Fibroblast of pulmonary artery (primary cell): ENCODE data around the gene EIF1B.
"Not testable (repeated sequence)": the region's sequence is repeated elsewhere in the genome, so short reads cannot be mapped to it uniquely, and the experiment has no call there.

Source experiments
- DNase-seq: peaks from one replicate; pipeline ENCODE4 v3.0.0-alpha.2; 2010; ENCODE audit warnings: low read depth
- H3K4me3 ChIP-seq: replicated peaks from 2 replicates; pipeline ENCODE4 v1.5.1; 2011; ENCODE audit warnings: low read depth, mild to moderate bottlenecking, control low read depth, low read length, moderate library complexity
- CTCF ChIP-seq: IDR thresholded peaks from 2 replicates; pipeline ENCODE4 v1.5.1; 2011; ENCODE audit warnings: mild to moderate bottlenecking, control low read depth, low read length, inconsistent platforms; ENCODE audit errors: missing control alignments

Gene EIF1B

DNA sequence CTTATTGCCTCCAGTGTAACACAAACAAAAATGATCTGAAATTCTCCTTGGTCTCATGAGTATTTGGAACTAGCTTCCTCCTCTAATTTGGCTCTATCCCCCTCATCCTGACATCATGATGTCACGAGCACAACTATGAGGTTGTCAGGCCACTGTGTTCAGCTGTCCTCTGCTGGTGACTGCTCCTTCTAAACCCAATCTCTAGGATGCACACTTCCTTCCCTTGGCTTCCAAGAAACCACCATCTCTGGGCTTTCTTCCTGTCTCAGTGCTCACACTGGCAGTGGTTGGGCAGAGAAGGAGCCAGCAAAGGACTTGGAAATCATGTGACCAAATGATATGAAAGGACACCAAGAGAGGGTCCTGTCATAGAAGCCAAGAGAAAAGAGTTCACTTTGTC lies 30.7 kb upstream of the EIF1B start:
- H3K4me3 ChIP-seq = no peak overlapping the region

GRCh38 chr3:40281995-40282394 lies 27.5 kb upstream of the EIF1B start:
- H3K4me3 ChIP-seq = no peak overlapping the region
- no peak for TF ChIP-seq CTCF
- DNase-seq = no peak

More for the DNA sequence above, 30.7 kb upstream of the EIF1B start:
- no peak for DNase-seq
- no peak for TF ChIP-seq CTCF

DNA sequence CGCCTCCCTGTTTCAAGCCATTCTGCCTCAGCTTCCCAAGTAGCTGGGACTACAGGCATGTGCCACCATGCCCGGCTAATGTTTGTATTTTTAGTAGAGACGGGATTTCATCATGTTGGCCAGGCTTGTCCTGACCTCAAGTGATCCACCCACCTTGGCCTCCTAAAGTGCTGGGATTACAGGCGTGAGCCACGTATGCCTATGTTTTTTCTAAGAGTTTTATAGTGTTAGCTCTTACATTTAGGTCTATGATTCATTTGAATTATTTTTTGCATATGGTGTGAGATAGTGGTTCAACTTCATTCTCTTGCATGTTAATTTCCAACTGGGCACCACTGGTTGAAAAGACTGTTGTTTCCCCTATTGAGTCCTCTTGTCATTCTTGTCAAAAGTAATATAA lies 26.4 kb upstream of the EIF1B start:
- H3K4me3 ChIP-seq, DNase-seq: not testable (repeated sequence)

DNA sequence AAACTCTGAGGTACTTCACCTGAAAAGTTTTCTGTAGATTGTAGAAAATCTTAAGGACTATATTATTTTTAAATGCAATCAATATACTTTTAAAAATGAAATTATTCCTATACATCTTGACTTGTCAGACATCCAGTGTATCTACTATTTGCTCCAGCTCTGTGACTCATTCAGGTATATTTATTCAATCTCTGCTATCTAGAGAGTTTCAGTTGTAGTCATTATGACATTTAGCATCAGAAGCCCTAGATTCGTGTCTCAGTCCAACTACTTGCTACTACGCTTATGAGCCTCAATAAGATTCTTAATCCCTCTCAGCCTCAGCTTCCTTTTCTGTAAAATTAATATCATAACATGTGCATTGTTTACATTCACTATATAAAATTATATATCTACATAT lies 22.3 kb upstream of the EIF1B start:
- no peak for TF ChIP-seq CTCF
- DNase-seq = no peak

GRCh38 chr3:40290396-40290795 lies 19.1 kb upstream of the EIF1B start:
- no peak overlapping the region for H3K4me3 ChIP-seq
- no peak for TF ChIP-seq CTCF
- no peak for DNase-seq

More for the DNA sequence above, 22.3 kb upstream of the EIF1B start:
- H3K4me3 ChIP-seq = no peak overlapping the region

DNA sequence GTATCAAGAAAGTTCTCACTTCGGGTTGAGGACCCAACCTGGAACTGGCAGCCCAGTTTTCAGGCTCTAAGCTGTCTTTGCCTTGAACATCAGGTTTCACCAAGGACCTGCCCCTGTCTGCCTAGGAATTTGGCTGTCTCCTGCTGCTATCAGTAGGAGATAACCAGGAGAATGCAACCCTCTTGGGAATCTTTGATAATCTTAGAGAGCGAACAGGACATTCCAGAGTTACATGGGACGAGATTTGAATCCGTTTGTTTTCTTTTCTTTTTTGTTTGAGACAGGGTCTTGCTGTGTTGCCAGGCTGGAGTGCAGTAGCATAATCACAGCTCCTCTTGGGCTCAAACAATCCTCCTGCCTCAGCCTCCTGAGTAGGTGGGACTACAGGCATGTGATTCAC lies 18.0 kb upstream of the EIF1B start:
- no peak for DNase-seq
- no peak for TF ChIP-seq CTCF
- H3K4me3 ChIP-seq = no peak overlapping the region

GRCh38 chr3:40292637-40293349 lies 16.7 kb upstream of the EIF1B start:
- no peak for DNase-seq
- no peak for TF ChIP-seq CTCF
- H3K4me3 ChIP-seq = no peak overlapping the region

DNA sequence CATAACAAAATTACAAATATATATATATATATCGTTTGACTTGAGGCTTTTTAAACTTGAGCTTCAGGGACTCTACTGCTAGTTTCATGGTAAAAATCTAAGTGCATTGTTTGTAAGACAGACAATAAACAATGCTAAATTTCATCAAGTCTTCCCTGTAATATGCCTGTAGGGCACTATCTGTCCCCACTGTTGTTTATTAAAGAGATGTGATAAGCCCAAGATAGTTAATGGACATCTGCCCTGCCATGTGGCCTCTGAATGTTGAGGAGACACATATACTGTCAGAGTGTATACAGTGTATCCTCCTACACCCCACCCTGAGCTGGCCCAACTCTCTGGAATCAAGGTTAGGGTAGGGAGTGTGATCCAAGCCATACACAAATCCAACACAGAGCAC lies 15.1 kb upstream of the EIF1B start:
- DNase-seq = no peak
- no peak overlapping the region for H3K4me3 ChIP-seq
- TF ChIP-seq CTCF = no peak
